GM12891 (cell line): ENCODE data around the gene DPH1.

Source experiments
- POLR2A ChIP-seq: IDR thresholded peaks from 2 replicates; pipeline ENCODE4 v1.6.1; 2011; ENCODE audit warnings: low read depth, low read length, control low read depth
- SPI1 ChIP-seq: IDR thresholded peaks from 2 replicates; pipeline ENCODE4 v1.6.1; 2011; ENCODE audit warnings: low read depth, low read length, control low read depth

- no peak for TF ChIP-seq SPI1
- no peak for TF ChIP-seq POLR2A
Measured at GRCh38 chr17:2027528-2028233, 2.3 kb upstream of the DPH1 start.
